ENCODE measurements around the gene ICAM1. TPM values are rescaled to one million over a fixed set of nuclear protein-coding genes. Genes with fewer than 3 reads are reported as not detected.

Gene ICAM1
- total RNA-seq, 1 donor from 2014 or later = 155 TPM

- no peak for TF ChIP-seq CTCF (IDR thresholded peaks at IDR 0.05; ENCODE audit: insufficient read depth, low read length, poor library complexity, severe bottlenecking)
- H3K27me3 ChIP-seq (ENCODE audit: control insufficient read depth, insufficient read depth, low read length) = no peaks in the 10 kb centered on the region
- peaks cover 2% of the 10 kb centered on the region for H3K36me3 ChIP-seq (ENCODE audit: control insufficient read depth, insufficient read depth, low read length)
- no peak for DNase-seq (ENCODE audit: low read depth)
- H3K4me3 ChIP-seq (ENCODE audit: low read depth, low read length) = peak overlapping the region; percentile 97
These were observed 63.1 kb downstream of the ICAM1 start for GRCh38 chr19:10333758-10334587.

- Histone ChIP-seq H3K27me3 (ENCODE audit: control insufficient read depth, insufficient read depth, low read length) (no peaks in the 10 kb centered on the region), H3K36me3 (ENCODE audit: control insufficient read depth, insufficient read depth, low read length) (no peaks in the 10 kb centered on the region), H3K4me3 (ENCODE audit: low read depth, low read length) (peak overlapping the region; percentile 97)
- TF ChIP-seq CTCF (IDR thresholded peaks at IDR 0.05; ENCODE audit: insufficient read depth, low read length, poor library complexity, severe bottlenecking) = no peak
- peak; percentile 76 for DNase-seq (ENCODE audit: low read depth)
These were observed 63.9 kb downstream of the ICAM1 start for GRCh38 chr19:10334588-10335351.

- TF ChIP-seq CTCF (IDR thresholded peaks at IDR 0.05; ENCODE audit: insufficient read depth, low read length, poor library complexity, severe bottlenecking) = no peak
- no peak for DNase-seq (ENCODE audit: low read depth)
- no peaks in the 10 kb centered on the region for H3K36me3 ChIP-seq (ENCODE audit: control insufficient read depth, insufficient read depth, low read length)
- no peaks in the 10 kb centered on the region for H3K27me3 ChIP-seq (ENCODE audit: control insufficient read depth, insufficient read depth, low read length)
- no peak overlapping the region for H3K4me3 ChIP-seq (ENCODE audit: low read depth, low read length)
These were observed 64.5 kb downstream of the ICAM1 start for GRCh38 chr19:10335352-10335985.

Other genes starting within 250 kb of the ICAM1 start
- gene SHFL, start 184.8 kb upstream of the ICAM1 start, total RNA-seq = 32.1 and 35.3 TPM in 2 replicates
- gene ANGPTL6, start 168.4 kb upstream of the ICAM1 start, total RNA-seq = 0.96 TPM in 1 of 2 replicates, not detected in the other
- 50.0 and 63.4 TPM in 2 replicates for gene PPAN, start 164.8 kb upstream of the ICAM1 start, total RNA-seq
- 6.3 and 9.4 TPM in 2 replicates for gene P2RY11, start 159.4 kb upstream of the ICAM1 start, total RNA-seq
- 321 and 329 TPM in 2 replicates for gene EIF3G, start 151.2 kb upstream of the ICAM1 start, total RNA-seq
- 66.9 and 75.6 TPM in 2 replicates for gene DNMT1, start 76.2 kb upstream of the ICAM1 start, total RNA-seq
- gene S1PR2, start 39.8 kb upstream of the ICAM1 start, total RNA-seq = 8.3 and 9.4 TPM in 2 replicates
- gene MRPL4, start 18.9 kb upstream of the ICAM1 start, total RNA-seq = 96.3 and 98.7 TPM in 2 replicates
- 0.13 TPM in 1 of 2 replicates, not detected in the other for gene ICAM4, start 15.8 kb downstream of the ICAM1 start, total RNA-seq
- 0.38 and 3.8 TPM in 2 replicates for gene ICAM5, start 18.8 kb downstream of the ICAM1 start, total RNA-seq
- gene ZGLP1, start 38.7 kb downstream of the ICAM1 start, total RNA-seq = 2.3 and 2.9 TPM in 2 replicates
- gene FDX2, start 44.9 kb downstream of the ICAM1 start, total RNA-seq = 43.5 and 73.5 TPM in 2 replicates
- 32.9 and 45.6 TPM in 2 replicates for gene RAVER1, start 62.4 kb downstream of the ICAM1 start, total RNA-seq
- gene ICAM3, start 68.5 kb downstream of the ICAM1 start, total RNA-seq = 4.7 and 6.8 TPM in 2 replicates
- 64.8 and 104 TPM in 2 replicates for gene TYK2, start 109.5 kb downstream of the ICAM1 start, total RNA-seq
- gene CDC37, start 132.4 kb downstream of the ICAM1 start, total RNA-seq = 309 and 327 TPM in 2 replicates
- gene PDE4A, start 149.4 kb downstream of the ICAM1 start, total RNA-seq = 1.7 and 1.8 TPM in 2 replicates
- gene KEAP1, start 232.2 kb downstream of the ICAM1 start, total RNA-seq = 49.2 and 64.1 TPM in 2 replicates
- 0.08 and 0.62 TPM in 2 replicates for gene S1PR5, start 246.3 kb downstream of the ICAM1 start, total RNA-seq